Nephron (organoid): ENCODE results near the gene DPH3.

Source experiments
- H3K27ac Mint-ChIP-seq, 3 experiments: 2 replicates each; pipeline ENCODE4 v1.8.0; 2020; ENCODE audit warnings: mixed read lengths in 3 of 3, mild to moderate bottlenecking in 2 of 3, moderate library complexity in 1 of 3
- H3K27me3 Mint-ChIP-seq: 2 replicates; pipeline ENCODE4 v1.8.0; 2021; ENCODE audit warnings: low read depth, mild to moderate bottlenecking, moderate library complexity, mixed read lengths
- H3K36me3 Mint-ChIP-seq: 2 replicates; pipeline ENCODE4 v1.8.0; 2020; ENCODE audit warnings: low read depth, mixed read lengths
- H3K4me1 Mint-ChIP-seq: 2 replicates; pipeline ENCODE4 v1.8.0; 2020; ENCODE audit warnings: mixed read lengths
- H3K4me3 Mint-ChIP-seq, 3 experiments: 2 replicates each; pipeline ENCODE4 v1.8.0; 2020; ENCODE audit warnings: mild to moderate bottlenecking in 3 of 3, mixed read lengths in 3 of 3, moderate library complexity in 2 of 3
- H3K9me3 Mint-ChIP-seq: 2 replicates; pipeline ENCODE4 v1.8.0; 2020; ENCODE audit warnings: mixed read lengths
- TF ChIP-seq, protein P1 (sequence below), 3 experiments: fragments of 200-600 bp; sonication (generic); IDR thresholded peaks; one replicate each; pipeline ENCODE4 v1.5.0; 2021; ENCODE audit warnings: antibody characterized with exemption in 3 of 3; ENCODE audit not compliant: unreplicated experiment in 3 of 3

Gene DPH3

DNA sequence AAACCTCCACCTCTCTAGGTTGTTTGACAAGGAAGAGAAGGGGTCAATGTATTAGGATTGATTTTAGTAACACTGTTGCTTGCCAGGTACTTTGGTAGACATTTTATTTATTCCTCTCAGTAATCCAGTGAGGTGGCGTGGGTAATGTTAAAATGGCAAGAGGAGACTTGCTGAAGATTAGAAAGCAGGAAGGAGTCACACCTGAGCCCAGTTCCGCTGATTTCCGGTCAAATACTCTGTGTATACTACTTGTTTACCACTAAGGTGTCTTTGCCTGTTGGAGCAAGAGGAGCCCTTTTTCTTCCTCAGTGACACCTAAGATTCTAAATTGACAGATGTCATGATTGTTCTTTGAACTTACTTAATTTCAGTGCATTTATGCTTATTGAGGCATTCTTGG, 2.0 kb upstream of the DPH3 start:
- H3K27me3 Mint-ChIP-seq, result no peaks in the 10 kb centered on the region
- peak overlapping the region; percentile 56 to 74 (median 67) for H3K4me3 Mint-ChIP-seq
- TF ChIP-seq, protein P1, sequence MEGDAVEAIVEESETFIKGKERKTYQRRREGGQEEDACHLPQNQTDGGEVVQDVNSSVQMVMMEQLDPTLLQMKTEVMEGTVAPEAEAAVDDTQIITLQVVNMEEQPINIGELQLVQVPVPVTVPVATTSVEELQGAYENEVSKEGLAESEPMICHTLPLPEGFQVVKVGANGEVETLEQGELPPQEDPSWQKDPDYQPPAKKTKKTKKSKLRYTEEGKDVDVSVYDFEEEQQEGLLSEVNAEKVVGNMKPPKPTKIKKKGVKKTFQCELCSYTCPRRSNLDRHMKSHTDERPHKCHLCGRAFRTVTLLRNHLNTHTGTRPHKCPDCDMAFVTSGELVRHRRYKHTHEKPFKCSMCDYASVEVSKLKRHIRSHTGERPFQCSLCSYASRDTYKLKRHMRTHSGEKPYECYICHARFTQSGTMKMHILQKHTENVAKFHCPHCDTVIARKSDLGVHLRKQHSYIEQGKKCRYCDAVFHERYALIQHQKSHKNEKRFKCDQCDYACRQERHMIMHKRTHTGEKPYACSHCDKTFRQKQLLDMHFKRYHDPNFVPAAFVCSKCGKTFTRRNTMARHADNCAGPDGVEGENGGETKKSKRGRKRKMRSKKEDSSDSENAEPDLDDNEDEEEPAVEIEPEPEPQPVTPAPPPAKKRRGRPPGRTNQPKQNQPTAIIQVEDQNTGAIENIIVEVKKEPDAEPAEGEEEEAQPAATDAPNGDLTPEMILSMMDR (IDR thresholded peaks at IDR 0.05; ENCODE audit: unreplicated experiment in 3 of 3), result no peak
- H3K4me1 Mint-ChIP-seq, result peaks cover 23% of the 10 kb centered on the region
- H3K9me3 Mint-ChIP-seq, result no peaks in the 10 kb centered on the region
- H3K36me3 Mint-ChIP-seq, result peaks cover 15% of the 10 kb centered on the region
- peak overlapping the region in 1 of 3 experiments; percentile 29 for H3K27ac Mint-ChIP-seq

GRCh38 chr3:16265455-16265786, 678 bp upstream of the DPH3 start:
- Mint-ChIP-seq H3K4me3 (peak overlapping the region; percentile 97 to 99 (median 98)), H3K4me1 (peaks cover 23% of the 10 kb centered on the region), H3K27ac (peak overlapping the region; percentile 84 to 89 (median 87)), H3K9me3 (no peaks in the 10 kb centered on the region), H3K27me3 (no peaks in the 10 kb centered on the region), H3K36me3 (peaks cover 3% of the 10 kb centered on the region)
- TF ChIP-seq, protein P1 (IDR thresholded peaks at IDR 0.05; ENCODE audit: unreplicated experiment in 3 of 3), result no peak

DNA sequence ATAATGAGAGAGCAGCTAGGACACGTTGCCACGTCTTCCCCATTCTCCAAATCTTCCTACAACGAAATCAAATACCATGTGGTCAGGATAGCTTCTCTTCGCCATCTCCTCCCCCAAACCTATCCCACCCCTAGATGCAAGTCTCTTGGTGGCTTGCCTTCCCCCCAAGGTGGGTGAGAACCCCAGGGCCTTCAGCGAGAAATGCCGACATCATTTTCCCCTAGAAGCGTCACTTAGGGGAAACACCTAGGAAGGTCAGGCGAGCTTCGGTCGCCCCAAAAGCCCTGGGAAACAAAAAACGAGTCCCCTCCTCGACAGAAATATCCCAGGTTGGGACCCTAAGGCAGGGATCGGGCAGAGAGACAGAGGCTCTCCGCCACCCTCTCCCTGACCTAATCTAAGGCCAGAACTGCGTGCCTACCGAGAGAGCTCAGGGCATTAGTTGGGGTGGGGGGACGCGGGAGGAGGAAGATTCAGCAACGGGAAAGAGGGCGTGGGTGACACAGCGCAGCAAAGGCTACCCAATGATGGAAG, 502 bp downstream of the DPH3 start:
- Mint-ChIP-seq H3K4me3 (peak overlapping the region; percentile 97 to 99 (median 98)), H3K27ac (peak overlapping the region; percentile 84 to 89 (median 87)), H3K27me3 (no peaks in the 10 kb centered on the region), H3K36me3 (peaks cover 5% of the 10 kb centered on the region), H3K4me1 (peaks cover 23% of the 10 kb centered on the region), H3K9me3 (no peaks in the 10 kb centered on the region)
- TF ChIP-seq, protein P1 (IDR thresholded peaks at IDR 0.05; ENCODE audit: unreplicated experiment in 3 of 3), result no peak

DNA sequence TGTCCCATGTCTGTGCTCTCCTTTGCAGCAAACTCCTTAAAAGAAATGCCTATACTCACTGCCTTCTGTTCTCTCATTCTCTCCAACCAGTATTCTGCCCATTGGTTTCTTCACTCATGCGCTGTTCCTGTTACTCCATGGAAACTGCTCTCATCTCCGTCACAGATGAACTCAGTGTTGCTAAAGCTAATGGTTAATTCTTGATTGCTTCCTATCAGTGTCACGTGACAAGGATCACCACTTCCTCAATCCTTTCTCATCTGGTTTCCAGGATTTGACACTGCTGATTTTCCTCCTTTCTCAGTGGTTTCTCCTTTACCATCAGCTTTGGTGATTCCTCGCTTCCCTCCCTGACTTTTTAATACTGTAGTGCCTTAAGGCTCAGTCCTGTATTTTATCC, 2.6 kb downstream of the DPH3 start:
- Mint-ChIP-seq H3K4me3 (no peak overlapping the region), H3K4me1 (peaks cover 17% of the 10 kb centered on the region), H3K27me3 (no peaks in the 10 kb centered on the region), H3K36me3 (peaks cover 5% of the 10 kb centered on the region), H3K9me3 (no peaks in the 10 kb centered on the region), H3K27ac (no peak overlapping the region)
- TF ChIP-seq, protein P1 (IDR thresholded peaks at IDR 0.05; ENCODE audit: unreplicated experiment in 3 of 3), result no peak

- H3K27ac Mint-ChIP-seq, result no peak overlapping the region
- no peaks in the 10 kb centered on the region for H3K27me3 Mint-ChIP-seq
- no peaks in the 10 kb centered on the region for H3K9me3 Mint-ChIP-seq
- H3K36me3 Mint-ChIP-seq, result peaks cover 5% of the 10 kb centered on the region
- peaks cover 10% of the 10 kb centered on the region for H3K4me1 Mint-ChIP-seq
- TF ChIP-seq, protein P1 (IDR thresholded peaks at IDR 0.05; ENCODE audit: unreplicated experiment in 3 of 3), result no peak
- no peak overlapping the region for H3K4me3 Mint-ChIP-seq
Observed at GRCh38 chr3:16260046-16260445, 4.7 kb downstream of the DPH3 start.

GRCh38 chr3:16258866-16259265, 5.9 kb downstream of the DPH3 start:
- peaks cover under 1% of the 10 kb centered on the region for H3K4me1 Mint-ChIP-seq
- H3K9me3 Mint-ChIP-seq, result no peaks in the 10 kb centered on the region
- TF ChIP-seq, protein P1 (IDR thresholded peaks at IDR 0.05; ENCODE audit: unreplicated experiment in 3 of 3), result no peak
- H3K36me3 Mint-ChIP-seq, result peaks cover 5% of the 10 kb centered on the region
- no peak overlapping the region for H3K4me3 Mint-ChIP-seq
- no peak overlapping the region for H3K27ac Mint-ChIP-seq
- H3K27me3 Mint-ChIP-seq, result no peaks in the 10 kb centered on the region
